Fibroblast of villous mesenchyme (primary cell): ENCODE results near the gene GBA2. TPM values are rescaled to one million over a fixed set of nuclear protein-coding genes. Genes with fewer than 3 reads are reported as not detected.

Experiments used
- DNase-seq: peaks from one replicate; pipeline ENCODE4 v3.0.0-alpha.2; 2010; ENCODE audit warnings: low read depth
- H3K4me3 ChIP-seq: 2 replicates; pipeline ENCODE4 v1.5.1; 2011; ENCODE audit warnings: low read depth, mild to moderate bottlenecking, low read length
- total RNA-seq: library from RNA; depleted of rRNA; stranded (reverse); fragments of >200 nt; gene quantifications from 2 replicates; pipeline ENCODE4 v1.2.3, GENCODE V29; 2012
- TF ChIP-seq, protein P1 (sequence below): IDR thresholded peaks from 2 replicates; pipeline ENCODE4 v1.5.1; 2012; ENCODE audit warnings: low read depth, mild to moderate bottlenecking, low read length; ENCODE audit not compliant: insufficient read depth

The GBA2 gene
- total RNA-seq, 1 donor = 38.4 TPM

DNA sequence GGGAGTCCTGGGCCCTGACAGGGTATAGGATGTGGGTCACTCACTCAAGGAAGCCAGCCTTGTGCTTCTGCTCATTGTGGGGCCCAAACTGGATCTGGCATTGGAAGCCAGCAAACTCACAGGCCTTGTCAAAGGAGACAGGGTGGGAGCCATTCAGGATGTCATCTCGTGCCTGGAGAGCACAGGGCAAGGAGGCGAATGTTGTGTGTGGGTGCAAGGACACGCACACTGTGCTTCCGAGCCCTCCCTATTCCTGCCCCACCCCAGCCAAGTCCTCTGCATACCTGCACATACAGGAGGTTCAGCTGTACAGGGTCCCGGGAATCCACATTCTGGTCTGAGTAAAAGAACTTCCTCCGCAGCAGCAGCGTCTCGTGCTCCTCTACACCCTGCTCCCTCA is 25.1 kb downstream of the GBA2 start:
- no peak for DNase-seq
- no peak overlapping the region for H3K4me3 ChIP-seq
- TF ChIP-seq, protein P1, sequence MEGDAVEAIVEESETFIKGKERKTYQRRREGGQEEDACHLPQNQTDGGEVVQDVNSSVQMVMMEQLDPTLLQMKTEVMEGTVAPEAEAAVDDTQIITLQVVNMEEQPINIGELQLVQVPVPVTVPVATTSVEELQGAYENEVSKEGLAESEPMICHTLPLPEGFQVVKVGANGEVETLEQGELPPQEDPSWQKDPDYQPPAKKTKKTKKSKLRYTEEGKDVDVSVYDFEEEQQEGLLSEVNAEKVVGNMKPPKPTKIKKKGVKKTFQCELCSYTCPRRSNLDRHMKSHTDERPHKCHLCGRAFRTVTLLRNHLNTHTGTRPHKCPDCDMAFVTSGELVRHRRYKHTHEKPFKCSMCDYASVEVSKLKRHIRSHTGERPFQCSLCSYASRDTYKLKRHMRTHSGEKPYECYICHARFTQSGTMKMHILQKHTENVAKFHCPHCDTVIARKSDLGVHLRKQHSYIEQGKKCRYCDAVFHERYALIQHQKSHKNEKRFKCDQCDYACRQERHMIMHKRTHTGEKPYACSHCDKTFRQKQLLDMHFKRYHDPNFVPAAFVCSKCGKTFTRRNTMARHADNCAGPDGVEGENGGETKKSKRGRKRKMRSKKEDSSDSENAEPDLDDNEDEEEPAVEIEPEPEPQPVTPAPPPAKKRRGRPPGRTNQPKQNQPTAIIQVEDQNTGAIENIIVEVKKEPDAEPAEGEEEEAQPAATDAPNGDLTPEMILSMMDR = no peak

DNA sequence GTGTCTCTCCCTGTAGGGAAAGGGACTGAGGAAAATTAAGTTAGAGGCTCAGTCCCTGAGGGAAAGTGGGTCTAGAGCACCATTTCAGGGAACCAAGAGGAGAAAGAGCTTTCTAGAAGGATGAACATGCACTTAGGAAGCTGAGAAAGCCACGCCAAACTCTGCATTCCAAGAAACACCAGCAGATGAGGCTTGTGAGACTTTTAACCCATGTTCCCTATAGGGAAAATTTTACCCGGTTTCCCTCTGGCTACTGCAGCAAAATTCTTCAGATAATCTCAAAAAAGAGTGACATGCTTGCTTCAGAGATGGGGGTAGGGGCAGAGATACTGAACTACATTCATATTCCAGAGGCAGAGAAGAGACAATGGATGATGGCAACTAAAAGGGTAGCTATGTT is 25.6 kb downstream of the GBA2 start:
- no peak overlapping the region for H3K4me3 ChIP-seq
- TF ChIP-seq, protein P1 = no peak
- DNase-seq = no peak

DNA sequence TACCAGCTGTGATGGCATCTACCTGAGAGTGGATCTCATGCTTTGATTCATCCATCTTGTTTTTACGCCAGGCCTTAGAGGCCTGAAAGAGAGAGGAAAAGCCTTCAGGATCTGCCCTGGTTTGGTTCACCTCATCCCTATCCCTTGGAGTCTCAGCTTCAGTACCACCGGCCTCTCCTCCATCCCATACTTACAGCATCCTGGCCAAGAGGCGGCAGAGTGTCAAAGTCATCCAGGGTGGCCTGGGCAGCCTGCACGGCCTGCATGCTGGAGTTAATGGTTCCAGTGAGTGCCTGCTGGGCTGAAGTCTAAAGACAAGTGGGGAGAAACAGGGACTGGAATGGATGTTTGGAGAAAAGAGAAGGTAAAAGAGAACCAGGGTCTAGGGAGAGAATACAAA is 29.5 kb downstream of the GBA2 start:
- no peak overlapping the region for H3K4me3 ChIP-seq
- TF ChIP-seq, protein P1 = no peak
- DNase-seq = no peak

DNA sequence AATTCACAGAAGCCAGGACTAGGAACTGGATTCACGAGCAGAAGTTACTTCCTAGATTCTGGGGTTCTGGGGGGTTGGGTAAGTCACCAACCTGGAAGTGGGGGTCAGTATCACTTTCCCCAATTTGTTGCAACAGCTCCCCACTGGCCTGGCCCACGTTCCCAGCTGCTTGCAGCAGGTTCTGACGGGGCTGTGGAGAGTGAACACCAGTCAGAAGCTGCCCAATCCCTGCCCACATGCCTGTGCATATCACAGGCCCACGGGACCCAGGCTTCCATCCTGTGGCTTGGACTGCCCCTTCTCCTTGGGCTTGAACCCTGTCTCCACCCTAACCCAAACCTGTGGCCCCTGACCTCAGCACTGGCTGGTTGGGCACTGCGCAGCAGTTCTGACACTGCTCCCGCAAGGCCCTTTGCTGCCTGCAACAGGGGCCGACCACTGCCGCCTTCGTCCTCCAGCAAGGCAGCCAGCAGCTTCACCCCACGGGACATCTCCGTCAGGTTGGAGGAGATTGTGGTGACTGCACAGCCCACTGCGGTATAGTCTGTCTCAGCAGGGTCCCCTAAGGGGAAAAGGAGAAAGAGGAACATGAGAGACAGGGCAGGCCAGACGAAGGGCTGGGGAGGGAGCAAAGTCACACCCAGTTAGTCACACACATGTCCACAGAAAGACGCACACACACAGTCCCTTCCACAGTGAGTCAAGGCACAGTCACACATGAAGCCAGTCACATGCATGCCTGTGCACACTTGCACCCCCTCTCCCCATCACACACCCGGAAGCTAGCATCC is 30.1 kb downstream of the GBA2 start:
- H3K4me3 ChIP-seq = no peak overlapping the region

DNA sequence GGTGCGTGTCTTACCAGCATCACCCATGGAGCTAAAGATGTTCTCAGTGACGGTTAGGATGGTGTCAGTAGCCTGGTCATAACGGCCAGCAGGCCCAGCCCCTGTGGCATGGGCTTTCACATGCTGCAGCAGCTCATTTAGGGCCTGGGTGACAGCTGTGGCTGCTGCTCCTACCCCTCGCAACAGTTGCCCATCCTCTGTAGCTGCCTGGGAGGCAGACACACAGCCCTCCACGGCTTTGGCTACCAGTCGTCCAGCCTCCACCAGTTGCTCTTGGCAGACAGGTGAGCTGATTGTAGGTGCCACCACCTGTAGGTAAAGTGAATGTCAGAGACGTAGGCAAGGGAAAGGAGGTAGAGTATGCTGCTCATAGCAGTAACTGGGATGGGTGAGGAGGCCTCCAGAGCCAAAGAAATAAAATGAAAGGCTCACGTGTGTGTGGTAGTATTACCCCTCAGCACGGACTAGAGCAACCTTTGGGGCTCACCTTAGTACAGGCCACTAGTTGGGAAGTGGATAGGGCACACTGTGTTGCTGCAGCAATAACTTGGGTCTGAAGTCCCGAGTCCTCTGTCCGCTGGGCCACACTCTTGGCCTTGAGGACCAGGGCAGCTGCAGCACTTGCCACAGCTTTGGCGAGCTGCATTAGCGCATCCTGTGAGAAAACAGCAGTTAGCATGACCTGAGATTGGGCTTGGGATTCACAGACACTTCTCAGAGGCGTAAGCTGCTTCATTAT is 31.7 kb downstream of the GBA2 start:
- H3K4me3 ChIP-seq = no peak overlapping the region
- TF ChIP-seq, protein P1 = no peak
- no peak for DNase-seq

More for the DNA sequence above, 30.1 kb downstream of the GBA2 start:
- TF ChIP-seq, protein P1 = no peak
- DNase-seq = no peak

DNA sequence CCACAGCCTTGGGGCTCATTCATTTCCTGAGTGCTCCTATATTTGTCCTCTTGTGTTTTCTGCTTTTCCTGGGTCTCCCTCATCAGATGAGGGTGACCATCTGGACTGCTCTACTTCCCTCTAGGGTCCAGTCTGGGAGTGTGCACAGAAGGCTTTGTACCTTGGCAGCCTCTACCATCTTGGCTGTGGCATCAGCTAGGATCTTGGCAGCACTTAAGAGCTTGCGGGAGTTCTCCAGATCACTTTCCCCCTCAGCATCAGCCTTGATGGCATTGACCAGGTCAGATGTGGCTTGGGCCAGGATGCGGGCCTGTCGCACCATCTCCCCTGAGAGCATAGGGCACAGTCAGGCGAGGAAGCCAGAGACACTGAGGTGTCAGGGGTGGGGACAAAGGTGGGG is 32.8 kb downstream of the GBA2 start:
- no peak for DNase-seq
- no peak overlapping the region for H3K4me3 ChIP-seq
- TF ChIP-seq, protein P1 = no peak
